Measurements from ENCODE around the gene CBX3. TPM values are rescaled to one million over a fixed set of nuclear protein-coding genes. Genes with fewer than 3 reads are reported as not detected.
A peak's percentile ranks its signal among the peaks of the same experiment; 100 is the strongest.

CBX3 gene
- total and polyA plus RNA-seq, 2 of the 13 experiments (the other 11 are each of a cell fraction or from before 2014, with no cell fraction given), result 53.9 to 249 TPM

DNA sequence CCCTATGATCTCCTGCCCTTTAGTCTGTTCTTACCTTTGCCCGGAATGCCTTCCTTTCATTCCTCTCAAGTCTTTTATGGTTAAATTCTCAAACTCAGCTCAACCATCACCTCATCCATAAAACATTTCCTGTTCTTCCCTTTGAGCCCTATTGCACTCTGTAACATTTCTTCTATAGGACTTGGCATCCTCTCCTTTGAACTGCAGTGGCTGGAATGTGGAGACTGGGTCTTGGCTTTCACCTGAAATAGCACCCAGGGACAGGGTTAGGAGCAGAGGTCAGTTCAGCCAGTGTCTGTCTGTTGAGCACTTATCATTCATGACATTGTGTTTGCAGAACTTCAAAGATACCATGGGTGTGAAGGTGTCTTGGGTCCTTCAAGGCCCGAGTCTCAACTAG is 42.3 kb upstream of the CBX3 start:
- no TSS peak for BruUV-seq (replicated peaks)
- H3K27me3 ChIP-seq (ENCODE audit: control insufficient read depth in 1 of 2, insufficient read depth in 2 of 2, low read length in 2 of 2), result no peaks in the 10 kb centered on the region
- peak; percentile 48 for FAIRE-seq
- H3K4me3 ChIP-seq (replicated peaks in 1 of 3; ENCODE audit: insufficient read depth in 1 of 3, low read depth in 2 of 3, low read length in 3 of 3), result no peak overlapping the region
- peaks cover 8% of the 10 kb centered on the region for H3K79me2 ChIP-seq (ENCODE audit: insufficient read depth, low read length)
- H3K4me2 ChIP-seq (ENCODE audit: low read depth, low read length), result peak overlapping the region; percentile 21; the same call in 1 of the 2 replicates
- no peak overlapping the region for H3K9ac ChIP-seq (ENCODE audit: insufficient read depth, low read depth, low read length)
- H3K4me1 ChIP-seq (ENCODE audit: insufficient read depth, low read length), result peaks cover 57% of the 10 kb centered on the region
- CTCF ChIA-PET (ENCODE audit: low intra/inter-chr PET ratio, low total read pairs), result no interaction called here
- in situ Hi-C loops (cut with HindIII; ENCODE audit: extremely low pct_ligation_motif_present, low pct_unique_long_range_greater_than_20kb) (no loop called here), intact Hi-C loops (cut with micrococcal nuclease; ENCODE audit: unreplicated experiment) (loop anchor here (5.0 to 10.0 kb wide), 2 partner anchors 64 to 207 kb away; no protein-coding TSS in a partner anchor)
- peak; percentile 70 for DNase-seq (ENCODE audit: low spot score)
- H3K36me3 ChIP-seq (replicated peaks in 1 of 2; ENCODE audit: control insufficient read depth in 1 of 2, insufficient read depth in 2 of 2, low read length in 2 of 2), result no peaks in the 10 kb centered on the region
- H3K9me3 ChIP-seq (ENCODE audit: low read length), result no peaks in the 10 kb centered on the region
- H2AFZ ChIP-seq (ENCODE audit: low read length), result no peak overlapping the region
- peak overlapping the region; percentile 11 for H3K27ac ChIP-seq (ENCODE audit: extremely low read length, insufficient read depth, low read length)
- no peaks in the 10 kb centered on the region for H4K20me1 ChIP-seq (ENCODE audit: insufficient read depth, low read length)
- POLR2A ChIA-PET, result interaction anchor here (2.2 kb wide), 1 partner anchor 29 kb away, joined by 5 read pairs; no protein-coding TSS in a partner anchor
- TF ChIP-seq ZNF383 (CRISPR knock-in tag; IDR thresholded peaks at IDR 0.05; ENCODE audit: borderline replicate concordance) (no peak), BCL6 (CRISPR knock-in tag; IDR thresholded peaks at IDR 0.05) (peak; percentile 7; the same call in 1 of the 2 replicates), ZNF557 (CRISPR knock-in tag; IDR thresholded peaks at IDR 0.05) (no peak), ETV5 (CRISPR knock-in tag; IDR thresholded peaks at IDR 0.05; ENCODE audit: borderline replicate concordance) (peak; percentile 13; the same call in 1 of the 2 replicates), RXRA (CRISPR knock-in tag; IDR thresholded peaks at IDR 0.05) (peak; percentile 72; the same call in 1 of the 2 replicates), TEAD3 (CRISPR knock-in tag; optimal IDR thresholded peaks at IDR 0.05; ENCODE audit: borderline replicate concordance) (peak; percentile 56)
- WGBS (ENCODE audit: low lambda C conversion rate), result 9% methylated on average over 2 of the region's 2 CpGs
- ATAC-seq, result peak; percentile 68

DNA sequence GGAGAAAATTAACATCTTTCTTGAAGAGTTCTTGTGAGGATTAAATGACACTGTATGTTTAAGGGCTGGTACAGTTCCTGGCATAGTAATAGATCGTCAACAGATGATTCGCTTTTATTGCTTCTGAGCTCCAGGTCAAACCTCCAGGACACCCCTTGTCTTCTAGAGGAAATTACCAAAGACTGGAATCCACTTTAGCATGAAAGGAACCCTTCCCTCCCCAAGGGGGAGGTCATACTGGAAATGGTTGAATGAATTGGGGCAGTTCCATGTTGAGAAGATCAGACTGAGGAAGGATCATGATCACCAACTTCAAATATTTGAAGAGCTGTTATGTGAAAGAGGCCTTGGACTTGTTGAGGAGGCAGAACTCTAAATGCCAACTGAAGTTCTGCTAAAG is 40.6 kb upstream of the CBX3 start:
- H3K9ac ChIP-seq (ENCODE audit: insufficient read depth, low read depth, low read length), result no peak overlapping the region
- ATAC-seq (no peak), FAIRE-seq (no peak), DNase-seq (ENCODE audit: low spot score) (no peak)
- H3K79me2 ChIP-seq (ENCODE audit: insufficient read depth, low read length), result peaks cover 8% of the 10 kb centered on the region
- no peak overlapping the region for H2AFZ ChIP-seq (ENCODE audit: low read length)
- no TSS peak for BruUV-seq (replicated peaks)
- H3K27ac ChIP-seq (ENCODE audit: extremely low read length, insufficient read depth, low read length), result no peak overlapping the region
- H3K4me2 ChIP-seq (ENCODE audit: low read depth, low read length), result no peak overlapping the region
- intact Hi-C loops (cut with micrococcal nuclease; ENCODE audit: unreplicated experiment), result no loop called here
- H3K4me3 ChIP-seq (replicated peaks in 1 of 3; ENCODE audit: insufficient read depth in 1 of 3, low read depth in 2 of 3, low read length in 3 of 3), result no peak overlapping the region
- in situ Hi-C loops (cut with HindIII; ENCODE audit: extremely low pct_ligation_motif_present, low pct_unique_long_range_greater_than_20kb), result no loop called here
- H4K20me1 ChIP-seq (ENCODE audit: insufficient read depth, low read length), result no peaks in the 10 kb centered on the region
- H3K36me3 ChIP-seq (replicated peaks in 1 of 2; ENCODE audit: control insufficient read depth in 1 of 2, insufficient read depth in 2 of 2, low read length in 2 of 2), result no peaks in the 10 kb centered on the region
- ChIA-PET CTCF (ENCODE audit: low intra/inter-chr PET ratio, low total read pairs) (no interaction called here), POLR2A (interaction anchor here (0.7 to 2.7 kb wide), 4 partner anchors 9 to 260 kb away, joined by 3 to 10 read pairs (median 6); partner anchors contain the start of gene NFE2L3)
- H3K9me3 ChIP-seq (ENCODE audit: low read length), result no peaks in the 10 kb centered on the region
- no peaks in the 10 kb centered on the region for H3K27me3 ChIP-seq (ENCODE audit: control insufficient read depth in 1 of 2, insufficient read depth in 2 of 2, low read length in 2 of 2)
- peaks cover 40% of the 10 kb centered on the region for H3K4me1 ChIP-seq (ENCODE audit: insufficient read depth, low read length)
- 97% methylated on average over 2 of the region's 2 CpGs for WGBS (ENCODE audit: low lambda C conversion rate)
- TF ChIP-seq, protein P1, sequence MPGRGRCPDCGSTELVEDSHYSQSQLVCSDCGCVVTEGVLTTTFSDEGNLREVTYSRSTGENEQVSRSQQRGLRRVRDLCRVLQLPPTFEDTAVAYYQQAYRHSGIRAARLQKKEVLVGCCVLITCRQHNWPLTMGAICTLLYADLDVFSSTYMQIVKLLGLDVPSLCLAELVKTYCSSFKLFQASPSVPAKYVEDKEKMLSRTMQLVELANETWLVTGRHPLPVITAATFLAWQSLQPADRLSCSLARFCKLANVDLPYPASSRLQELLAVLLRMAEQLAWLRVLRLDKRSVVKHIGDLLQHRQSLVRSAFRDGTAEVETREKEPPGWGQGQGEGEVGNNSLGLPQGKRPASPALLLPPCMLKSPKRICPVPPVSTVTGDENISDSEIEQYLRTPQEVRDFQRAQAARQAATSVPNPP (CRISPR knock-in tag; IDR thresholded peaks at IDR 0.05), result no peak
- TF ChIP-seq ZNF350 (CRISPR knock-in tag; IDR thresholded peaks at IDR 0.05; ENCODE audit: borderline replicate concordance, low read depth) (no peak), WIZ (CRISPR knock-in tag; IDR thresholded peaks at IDR 0.05) (no peak), ZNF597 (CRISPR knock-in tag; IDR thresholded peaks at IDR 0.05) (no peak), ZNF274 (CRISPR knock-in tag; IDR thresholded peaks at IDR 0.05) (no peak), ZNF703 (CRISPR knock-in tag; IDR thresholded peaks at IDR 0.05; ENCODE audit: borderline replicate concordance) (no peak), ZNF790 (CRISPR knock-in tag; IDR thresholded peaks at IDR 0.05; ENCODE audit: borderline replicate concordance) (no peak)
- TF ChIP-seq, protein P2, sequence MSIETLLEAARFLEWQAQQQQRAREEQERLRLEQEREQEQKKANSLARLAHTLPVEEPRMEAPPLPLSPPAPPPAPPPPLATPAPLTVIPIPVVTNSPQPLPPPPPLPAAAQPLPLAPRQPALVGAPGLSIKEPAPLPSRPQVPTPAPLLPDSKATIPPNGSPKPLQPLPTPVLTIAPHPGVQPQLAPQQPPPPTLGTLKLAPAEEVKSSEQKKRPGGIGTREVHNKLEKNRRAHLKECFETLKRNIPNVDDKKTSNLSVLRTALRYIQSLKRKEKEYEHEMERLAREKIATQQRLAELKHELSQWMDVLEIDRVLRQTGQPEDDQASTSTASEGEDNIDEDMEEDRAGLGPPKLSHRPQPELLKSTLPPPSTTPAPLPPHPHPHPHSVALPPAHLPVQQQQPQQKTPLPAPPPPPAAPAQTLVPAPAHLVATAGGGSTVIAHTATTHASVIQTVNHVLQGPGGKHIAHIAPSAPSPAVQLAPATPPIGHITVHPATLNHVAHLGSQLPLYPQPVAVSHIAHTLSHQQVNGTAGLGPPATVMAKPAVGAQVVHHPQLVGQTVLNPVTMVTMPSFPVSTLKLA (IDR thresholded peaks at IDR 0.05), result no peak

All from HepG2 (cell line).